HG03460 (cell line): ENCODE results near the gene SKIC3.

Experiments
- ATAC-seq: cut with Tn5 transposase; IDR thresholded peaks from one replicate; pipeline ENCODE4 v1.9.1; 2021; ENCODE audit not compliant: unreplicated experiment

SKIC3 gene

DNA sequence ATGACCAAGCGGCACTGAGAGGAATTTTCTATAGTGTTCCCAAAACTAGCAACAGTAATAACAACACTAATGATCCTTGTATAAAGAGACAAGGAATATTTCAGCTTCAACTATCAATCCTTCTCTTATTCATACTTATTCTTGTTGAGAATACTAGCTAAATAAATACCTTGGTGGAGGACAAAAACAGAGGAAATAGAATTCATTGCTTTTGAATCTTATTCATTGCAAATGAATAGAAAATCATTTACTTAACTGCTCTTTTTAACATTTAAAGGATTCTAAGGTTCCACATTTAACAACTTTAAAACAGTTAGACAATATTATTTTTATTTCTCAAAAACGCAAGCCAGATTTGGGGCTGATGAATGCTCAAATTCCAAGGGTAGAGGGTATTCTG lies 22.4 kb downstream of the SKIC3 start:
- ATAC-seq = no peak

DNA sequence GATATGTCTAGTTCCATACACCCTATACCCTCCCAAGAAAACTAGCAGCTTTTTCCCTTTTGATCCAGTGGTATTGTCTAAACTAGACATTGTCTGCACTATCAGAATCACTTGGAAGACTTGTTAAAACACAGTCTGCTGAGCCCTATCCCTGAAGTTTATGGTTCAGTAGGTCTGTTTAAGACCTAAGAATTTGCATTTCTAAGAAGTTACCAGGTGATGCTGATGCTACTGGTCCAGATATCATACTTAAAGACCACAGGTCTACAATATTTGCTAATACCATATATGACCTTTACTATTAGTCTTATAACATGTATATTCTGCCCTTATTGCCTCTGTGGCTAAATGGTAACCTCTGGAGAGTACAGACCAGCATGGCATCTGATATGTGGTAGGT lies 23.3 kb downstream of the SKIC3 start:
- no peak for ATAC-seq

DNA sequence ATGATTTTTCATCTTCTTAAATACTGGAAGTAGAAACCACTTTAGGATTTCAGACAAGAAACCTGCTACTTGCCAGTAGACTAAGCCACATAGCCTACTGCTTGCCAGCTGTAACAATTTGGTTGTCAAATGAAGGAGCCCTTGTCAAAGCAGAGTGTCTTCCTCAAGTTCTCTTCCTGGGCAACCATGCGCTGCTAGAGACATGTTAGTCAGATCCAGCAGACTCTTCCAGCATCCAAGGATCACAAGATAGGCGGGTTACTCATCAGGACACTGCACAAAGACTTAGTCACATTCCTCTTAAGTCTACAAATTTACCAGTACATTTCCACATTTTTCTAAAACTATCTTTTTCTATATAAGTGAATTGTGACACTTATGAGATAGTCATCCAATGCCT lies 24.4 kb downstream of the SKIC3 start:
- ATAC-seq = no peak

DNA sequence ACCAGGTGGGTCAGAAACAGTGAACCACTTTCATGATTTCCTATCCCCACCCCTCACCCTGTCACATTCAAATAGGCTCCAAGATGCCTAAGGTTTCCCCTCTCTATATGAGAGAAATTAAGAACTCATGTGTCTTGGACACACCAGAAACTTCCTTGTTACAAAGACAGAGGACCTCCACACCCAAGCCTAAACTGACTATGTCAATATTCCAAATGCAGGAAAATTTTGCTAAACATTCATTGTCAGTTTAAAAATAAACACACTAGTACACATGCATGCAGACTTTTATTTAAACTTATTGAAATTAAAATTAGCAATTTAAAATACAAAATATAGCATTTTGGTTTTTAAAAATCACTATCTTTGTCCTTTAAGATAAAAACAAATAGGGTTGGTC lies 26.2 kb downstream of the SKIC3 start:
- no peak for ATAC-seq

DNA sequence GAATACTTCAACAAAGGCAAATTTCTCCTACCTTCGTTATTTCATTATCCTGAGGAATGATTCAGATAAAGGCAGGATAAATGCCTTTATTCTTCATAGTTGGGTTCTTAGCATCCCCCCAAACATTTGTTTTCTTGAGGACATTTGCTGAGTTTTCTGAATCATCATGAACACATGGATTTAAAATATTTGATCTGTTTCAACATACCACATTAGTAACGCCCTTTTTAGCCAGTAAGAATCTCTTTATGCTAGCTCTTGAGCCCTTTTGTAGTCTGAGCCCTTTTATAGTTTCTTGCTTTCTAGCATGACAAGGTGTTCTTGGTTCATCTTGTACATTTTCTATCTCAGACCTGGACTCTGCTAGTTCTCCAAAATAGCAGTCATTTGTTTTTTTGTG lies 27.9 kb downstream of the SKIC3 start:
- no peak for ATAC-seq

DNA sequence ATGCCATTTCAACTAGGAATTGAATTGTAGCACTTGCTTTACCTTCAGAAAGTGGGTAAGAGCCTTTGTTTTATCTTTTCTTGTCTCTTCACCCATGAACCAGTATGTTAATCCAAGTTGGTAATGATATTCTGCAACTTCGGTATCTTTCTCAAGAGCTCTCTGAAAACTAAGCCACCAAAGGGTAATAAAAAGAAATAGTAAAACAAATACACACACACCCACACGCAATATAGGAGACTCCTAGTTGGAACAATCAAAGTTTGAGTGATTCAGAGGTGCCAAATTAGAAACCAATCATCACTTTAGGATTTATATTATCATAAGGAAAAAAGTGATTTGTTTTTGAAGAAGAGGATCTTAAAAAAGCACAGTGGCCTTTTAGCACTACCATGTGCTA lies 30.4 kb downstream of the SKIC3 start:
- ATAC-seq = no peak

DNA sequence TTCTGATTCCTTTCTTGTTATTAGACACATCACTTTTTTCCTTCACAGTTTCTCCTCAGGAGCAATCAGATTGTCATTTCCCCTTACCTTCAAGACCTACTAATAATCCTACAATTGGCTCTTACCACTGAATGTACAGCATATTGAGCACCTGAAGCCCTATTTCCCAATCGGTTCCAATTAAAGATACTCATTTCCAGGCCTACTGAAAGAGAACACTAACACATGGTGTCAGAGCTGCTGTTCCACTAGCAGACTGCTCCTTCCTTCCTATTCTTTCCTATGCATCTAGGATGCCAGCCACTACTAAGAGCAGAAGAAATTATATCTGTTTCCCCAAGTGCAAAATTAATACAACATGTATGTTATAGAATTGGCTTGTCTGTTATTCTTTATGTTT lies 34.6 kb downstream of the SKIC3 start:
- ATAC-seq = no peak

DNA sequence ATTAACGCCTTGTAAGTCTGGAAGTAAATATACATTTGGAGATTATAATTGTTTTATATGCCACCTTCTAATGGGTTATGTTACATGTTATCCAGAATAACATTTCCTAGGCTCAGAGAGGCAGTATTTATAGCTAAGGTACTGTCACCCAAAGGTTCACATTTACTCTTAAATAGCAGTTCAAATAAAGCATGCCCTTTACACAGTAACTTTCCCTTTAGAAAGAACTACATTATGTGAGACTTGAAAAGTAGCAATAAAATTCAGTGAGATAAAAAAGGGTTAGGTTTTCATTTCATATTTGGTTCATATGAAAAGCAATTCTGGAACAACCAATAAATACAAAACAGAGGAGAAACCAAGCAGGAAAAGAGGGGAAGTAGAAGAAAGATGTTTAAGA lies 35.1 kb downstream of the SKIC3 start:
- ATAC-seq = no peak

DNA sequence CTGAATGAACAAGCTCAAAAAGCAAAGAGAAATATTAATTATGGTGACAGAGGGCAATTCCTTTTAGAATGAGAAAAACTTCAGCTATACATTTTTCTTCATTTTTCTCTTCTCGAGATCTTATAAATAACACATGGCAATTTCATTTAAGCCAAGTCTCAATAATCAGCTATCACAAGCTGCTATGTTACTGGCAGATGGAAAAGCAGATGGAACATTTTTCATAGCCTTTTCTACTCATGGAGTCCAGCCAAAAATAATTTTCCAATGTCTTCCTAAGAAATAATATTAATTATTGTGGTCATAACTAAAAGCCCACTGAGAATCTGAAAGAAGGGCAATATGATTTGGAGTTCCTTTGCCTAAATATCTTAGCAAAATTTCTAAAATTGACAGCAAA lies 35.6 kb downstream of the SKIC3 start:
- no peak for ATAC-seq

DNA sequence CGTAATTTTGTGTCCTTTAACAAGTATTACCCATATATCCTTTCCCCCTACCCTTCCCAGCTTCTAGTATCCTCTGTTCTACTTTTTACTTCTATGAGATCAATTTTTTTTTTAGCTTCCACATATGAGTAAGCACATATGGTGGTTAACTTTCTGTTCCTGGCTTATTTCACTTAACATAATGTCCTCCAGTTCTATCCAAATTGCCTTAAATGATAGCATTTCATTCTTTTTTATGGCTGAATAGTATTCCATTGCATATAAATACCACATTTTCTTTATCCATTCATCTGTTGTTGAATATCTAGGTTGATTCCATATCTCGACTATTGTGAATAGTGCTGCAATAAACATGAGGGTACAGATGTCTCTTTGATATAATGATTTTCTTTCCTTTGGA lies 36.4 kb downstream of the SKIC3 start:
- ATAC-seq = no peak

DNA sequence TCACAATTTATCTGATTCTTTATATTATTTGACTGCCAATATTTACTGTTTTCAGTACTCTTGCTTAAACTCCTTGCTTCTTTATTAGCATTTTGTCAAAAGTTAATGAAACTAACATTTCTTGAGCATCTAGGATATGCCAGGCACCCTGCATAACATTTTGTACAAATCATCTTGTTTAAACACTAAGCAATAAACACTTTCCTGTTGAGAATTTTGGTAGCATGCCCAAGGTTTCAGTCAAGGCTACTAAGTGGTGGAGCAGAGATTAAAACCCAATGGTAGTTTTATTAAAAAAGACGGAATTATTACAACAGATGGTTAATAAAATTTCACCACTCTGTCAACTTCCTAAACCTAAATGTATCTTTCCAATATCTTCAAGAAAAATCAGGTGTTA lies 43.2 kb downstream of the SKIC3 start:
- ATAC-seq = no peak

DNA sequence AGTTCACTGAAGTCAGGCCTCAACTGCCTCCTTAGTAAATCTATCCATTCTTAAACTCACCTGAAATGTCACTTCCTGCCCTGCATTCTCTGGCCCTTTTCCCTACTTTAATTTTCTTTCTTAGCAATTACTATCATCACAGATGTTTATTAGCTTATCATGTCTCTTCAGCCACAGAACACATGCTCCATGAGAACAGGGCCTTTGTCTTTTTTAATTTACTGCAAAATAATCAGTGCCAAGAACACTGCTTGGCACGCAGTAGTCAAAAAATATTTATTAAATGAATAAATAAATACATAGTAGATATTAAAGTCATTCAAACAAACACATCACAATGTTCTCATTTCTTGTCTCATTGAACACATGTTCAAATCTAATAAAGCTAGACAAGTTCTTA lies 46.2 kb downstream of the SKIC3 start:
- no peak for ATAC-seq
